ENCODE measurements around the gene GNG2. TPM values are rescaled to one million over a fixed set of nuclear protein-coding genes. Genes with fewer than 3 reads are reported as not detected.

GNG2 gene
- total RNA-seq, 1 experiment from 2014 or later: not detected

GRCh38 chr14:51957950-51958349 lies 97.5 kb downstream of the GNG2 start:
- intact Hi-C loops (cut with micrococcal nuclease; ENCODE audit: unreplicated experiment): no loop called here
- Mint-ChIP-seq H3K27ac (ENCODE audit: unreplicated experiment) (no peak overlapping the region), H3K36me3 (ENCODE audit: insufficient read depth, unreplicated experiment) (no peaks in the 10 kb centered on the region), H3K4me3 (ENCODE audit: low read depth, unreplicated experiment) (no peak overlapping the region), H3K27me3 (ENCODE audit: unreplicated experiment) (peaks cover 86% of the 10 kb centered on the region), H3K9me3 (ENCODE audit: low read depth, unreplicated experiment) (peaks cover 27% of the 10 kb centered on the region), H3K4me1 (ENCODE audit: low read depth, unreplicated experiment) (no peaks in the 10 kb centered on the region)
- TF ChIP-seq CTCF (IDR thresholded peaks at IDR 0.05; ENCODE audit: unreplicated experiment): no peak
- no TSS peak for BruUV-seq (replicated peaks)
- CTCF ChIA-PET: no interaction called here
- no peak for DNase-seq

GRCh38 chr14:51959928-51960327 lies 99.5 kb downstream of the GNG2 start:
- DNase-seq: no peak
- no peak for TF ChIP-seq CTCF (IDR thresholded peaks at IDR 0.05; ENCODE audit: unreplicated experiment)
- H3K4me1 Mint-ChIP-seq (ENCODE audit: low read depth, unreplicated experiment): no peaks in the 10 kb centered on the region
- H3K4me3 Mint-ChIP-seq (ENCODE audit: low read depth, unreplicated experiment): no peak overlapping the region
- peaks cover 27% of the 10 kb centered on the region for H3K9me3 Mint-ChIP-seq (ENCODE audit: low read depth, unreplicated experiment)
- intact Hi-C loops (cut with micrococcal nuclease; ENCODE audit: unreplicated experiment): no loop called here
- CTCF ChIA-PET: no interaction called here
- no peaks in the 10 kb centered on the region for H3K36me3 Mint-ChIP-seq (ENCODE audit: insufficient read depth, unreplicated experiment)
- no TSS peak for BruUV-seq (replicated peaks)
- H3K27ac Mint-ChIP-seq (ENCODE audit: unreplicated experiment): no peak overlapping the region
- peaks cover 82% of the 10 kb centered on the region for H3K27me3 Mint-ChIP-seq (ENCODE audit: unreplicated experiment)

- no TSS peak for BruUV-seq (replicated peaks)
- TF ChIP-seq CTCF (IDR thresholded peaks at IDR 0.05; ENCODE audit: unreplicated experiment): no peak
- CTCF ChIA-PET: no interaction called here
- Mint-ChIP-seq H3K4me3 (ENCODE audit: low read depth, unreplicated experiment) (no peak overlapping the region), H3K9me3 (ENCODE audit: low read depth, unreplicated experiment) (peaks cover 27% of the 10 kb centered on the region), H3K4me1 (ENCODE audit: low read depth, unreplicated experiment) (no peaks in the 10 kb centered on the region), H3K36me3 (ENCODE audit: insufficient read depth, unreplicated experiment) (no peaks in the 10 kb centered on the region), H3K27me3 (ENCODE audit: unreplicated experiment) (peaks cover 79% of the 10 kb centered on the region), H3K27ac (ENCODE audit: unreplicated experiment) (no peak overlapping the region)
- DNase-seq: no peak
- intact Hi-C loops (cut with micrococcal nuclease; ENCODE audit: unreplicated experiment): no loop called here
Observed at GRCh38 chr14:51960866-51961265, 100.5 kb downstream of the GNG2 start.

GRCh38 chr14:51962711-51963110 lies 102.3 kb downstream of the GNG2 start:
- Mint-ChIP-seq H3K27me3 (ENCODE audit: unreplicated experiment) (peaks cover 68% of the 10 kb centered on the region), H3K4me1 (ENCODE audit: low read depth, unreplicated experiment) (no peaks in the 10 kb centered on the region), H3K27ac (ENCODE audit: unreplicated experiment) (no peak overlapping the region), H3K36me3 (ENCODE audit: insufficient read depth, unreplicated experiment) (no peaks in the 10 kb centered on the region), H3K9me3 (ENCODE audit: low read depth, unreplicated experiment) (peaks cover 23% of the 10 kb centered on the region), H3K4me3 (ENCODE audit: low read depth, unreplicated experiment) (no peak overlapping the region)
- no peak for DNase-seq
- no TSS peak for BruUV-seq (replicated peaks)
- TF ChIP-seq CTCF (IDR thresholded peaks at IDR 0.05; ENCODE audit: unreplicated experiment): no peak
- intact Hi-C loops (cut with micrococcal nuclease; ENCODE audit: unreplicated experiment): no loop called here
- CTCF ChIA-PET: interaction anchor here (0.6 kb wide), 1 partner anchor 45 kb away, joined by 4 read pairs; no protein-coding TSS in a partner anchor

Measured in Calu3 (cell line).